Upper lobe of right lung (tissue), 1 donor: ENCODE results near the gene EYA2. TPM values are rescaled to one million over a fixed set of nuclear protein-coding genes. Genes with fewer than 3 reads are reported as not detected.

Experiments used
- ATAC-seq: fragments of 200-7000 bp; cut with Tn5 transposase; one replicate; pipeline ENCODE4 v1.9.1; 2020; ENCODE audit warnings: mild to moderate bottlenecking, moderate library complexity
- DNase-seq: peaks from one replicate; pipeline ENCODE4 v3.0.0-alpha.2; 2020
- H3K27ac ChIP-seq: fragments of 200-600 bp; one replicate; pipeline ENCODE4 v1.8.0; 2022
- H3K27me3 ChIP-seq: fragments of 200-600 bp; one replicate; pipeline ENCODE4 v1.8.0; 2022; ENCODE audit warnings: mild to moderate bottlenecking
- H3K36me3 ChIP-seq: fragments of 200-600 bp; one replicate; pipeline ENCODE4 v1.8.0; 2022
- H3K4me1 ChIP-seq: fragments of 200-600 bp; one replicate; pipeline ENCODE4 v1.8.0; 2022
- H3K4me3 ChIP-seq: fragments of 200-600 bp; one replicate; pipeline ENCODE4 v1.8.0; 2022; ENCODE audit warnings: mild to moderate bottlenecking
- H3K9me3 ChIP-seq: fragments of 200-600 bp; one replicate; pipeline ENCODE4 v1.8.0; 2022
- intact Hi-C: fragments of 100-400 bp; cut with DNase I; formaldehyde crosslinking; loops from one replicate; pipeline ENCODE4 v1.11.0; 2022
- total RNA-seq: library from RNA; stranded (reverse); fragmentation: NEBNext Ultra II Directional; extraction: Animal tissue kit (Norgen Biotek cat#: 25700); gene quantifications from one replicate; pipeline ENCODE4 v1.2.1, GENCODE V29; 2021
- TF ChIP-seq, protein P1 (sequence below): fragments of 200-600 bp; IDR thresholded peaks from one replicate; pipeline ENCODE4 v1.8.0; 2022; ENCODE audit warnings: antibody characterized with exemption
- donor health status: DM: no; HTN: yes; CAD: no; lungs with severe emphysema.

Gene EYA2
- total RNA-seq, 1 donor from 2014 or later: 1.8 TPM

DNA sequence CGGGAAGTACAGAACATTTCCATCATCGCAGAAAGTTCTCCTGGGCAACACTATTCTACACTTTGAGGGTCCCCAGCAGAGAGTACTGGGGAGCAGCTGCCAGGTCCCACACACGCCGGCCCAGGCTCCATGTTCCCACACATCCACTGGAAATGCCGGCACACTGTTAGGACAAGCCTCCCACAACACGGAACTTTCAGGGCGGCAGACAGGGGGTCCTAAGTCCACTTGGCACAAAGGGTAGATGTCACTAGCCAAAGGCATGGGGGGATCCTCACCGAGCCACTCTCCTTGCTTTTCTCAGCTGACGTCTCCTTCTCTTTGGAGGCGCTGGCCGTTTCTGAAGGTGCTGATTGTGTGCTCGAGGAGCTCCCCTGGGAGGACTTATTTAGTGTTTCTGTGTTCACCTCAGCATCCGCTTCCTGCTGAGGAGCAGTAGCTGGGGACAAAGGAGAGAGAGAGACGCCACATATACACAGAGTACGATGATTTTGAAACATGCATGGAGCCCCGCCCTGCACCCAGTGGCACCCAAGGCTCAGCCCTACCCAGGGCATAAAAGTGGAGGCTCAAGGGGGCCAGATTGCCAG is 326.5 kb downstream of the EYA2 start:
- intact Hi-C loops: no loop called here
- peaks cover 86% of the 10 kb centered on the region for H3K36me3 ChIP-seq
- ATAC-seq (no peak), DNase-seq (no peak)
- H3K27me3 ChIP-seq: no peaks in the 10 kb centered on the region
- no peaks in the 10 kb centered on the region for H3K4me1 ChIP-seq
- no peaks in the 10 kb centered on the region for H3K9me3 ChIP-seq
- no peak overlapping the region for H3K27ac ChIP-seq
- TF ChIP-seq, protein P1, sequence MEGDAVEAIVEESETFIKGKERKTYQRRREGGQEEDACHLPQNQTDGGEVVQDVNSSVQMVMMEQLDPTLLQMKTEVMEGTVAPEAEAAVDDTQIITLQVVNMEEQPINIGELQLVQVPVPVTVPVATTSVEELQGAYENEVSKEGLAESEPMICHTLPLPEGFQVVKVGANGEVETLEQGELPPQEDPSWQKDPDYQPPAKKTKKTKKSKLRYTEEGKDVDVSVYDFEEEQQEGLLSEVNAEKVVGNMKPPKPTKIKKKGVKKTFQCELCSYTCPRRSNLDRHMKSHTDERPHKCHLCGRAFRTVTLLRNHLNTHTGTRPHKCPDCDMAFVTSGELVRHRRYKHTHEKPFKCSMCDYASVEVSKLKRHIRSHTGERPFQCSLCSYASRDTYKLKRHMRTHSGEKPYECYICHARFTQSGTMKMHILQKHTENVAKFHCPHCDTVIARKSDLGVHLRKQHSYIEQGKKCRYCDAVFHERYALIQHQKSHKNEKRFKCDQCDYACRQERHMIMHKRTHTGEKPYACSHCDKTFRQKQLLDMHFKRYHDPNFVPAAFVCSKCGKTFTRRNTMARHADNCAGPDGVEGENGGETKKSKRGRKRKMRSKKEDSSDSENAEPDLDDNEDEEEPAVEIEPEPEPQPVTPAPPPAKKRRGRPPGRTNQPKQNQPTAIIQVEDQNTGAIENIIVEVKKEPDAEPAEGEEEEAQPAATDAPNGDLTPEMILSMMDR: no peak
- H3K4me3 ChIP-seq: no peak overlapping the region

- ATAC-seq (no peak), DNase-seq (no peak)
- intact Hi-C loops: no loop called here
- no peak overlapping the region for H3K27ac ChIP-seq
- H3K27me3 ChIP-seq: no peaks in the 10 kb centered on the region
- peaks cover 87% of the 10 kb centered on the region for H3K36me3 ChIP-seq
- H3K4me3 ChIP-seq: no peak overlapping the region
- H3K4me1 ChIP-seq: no peaks in the 10 kb centered on the region
- no peaks in the 10 kb centered on the region for H3K9me3 ChIP-seq
- TF ChIP-seq, protein P1: no peak
Observed at GRCh38 chr20:47222468-47223119, 328.0 kb downstream of the EYA2 start.

GRCh38 chr20:47223896-47224295 is 329.3 kb downstream of the EYA2 start:
- Histone ChIP-seq H3K27ac (no peak overlapping the region), H3K27me3 (no peaks in the 10 kb centered on the region), H3K4me3 (no peak overlapping the region), H3K36me3 (peaks cover 89% of the 10 kb centered on the region), H3K4me1 (no peaks in the 10 kb centered on the region), H3K9me3 (no peaks in the 10 kb centered on the region)
- ATAC-seq (no peak), DNase-seq (no peak)
- intact Hi-C loops: no loop called here
- TF ChIP-seq, protein P1: no peak

- intact Hi-C loops: no loop called here
- H3K36me3 ChIP-seq: peaks cover 93% of the 10 kb centered on the region
- H3K9me3 ChIP-seq: no peaks in the 10 kb centered on the region
- no peak overlapping the region for H3K27ac ChIP-seq
- TF ChIP-seq, protein P1: no peak
- H3K27me3 ChIP-seq: no peaks in the 10 kb centered on the region
- ATAC-seq (no peak), DNase-seq (no peak)
- no peak overlapping the region for H3K4me3 ChIP-seq
- H3K4me1 ChIP-seq: no peaks in the 10 kb centered on the region
Observed at GRCh38 chr20:47224300-47224791, 329.7 kb downstream of the EYA2 start.

DNA sequence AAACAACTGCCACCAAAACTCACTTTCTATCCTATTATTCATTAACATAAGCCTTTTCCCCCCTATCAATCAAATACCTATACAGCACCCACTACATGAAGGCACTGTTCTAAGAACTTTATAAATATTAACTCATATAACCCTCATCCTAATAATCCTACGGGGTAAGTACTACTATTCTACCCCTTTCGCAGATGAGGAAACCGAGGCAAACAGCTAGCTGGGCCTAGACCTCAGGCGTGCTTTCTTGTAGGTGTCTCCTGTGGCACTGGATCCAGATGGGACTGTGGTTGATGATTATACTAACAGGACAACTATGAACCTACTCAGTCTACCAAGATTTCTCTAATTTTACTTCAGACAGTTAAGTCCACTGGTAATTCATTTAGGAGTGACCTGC is 330.2 kb downstream of the EYA2 start:
- ATAC-seq (no peak), DNase-seq (no peak)
- TF ChIP-seq, protein P1: no peak
- H3K36me3 ChIP-seq: peaks cover 93% of the 10 kb centered on the region
- no peaks in the 10 kb centered on the region for H3K4me1 ChIP-seq
- intact Hi-C loops: no loop called here
- H3K27me3 ChIP-seq: no peaks in the 10 kb centered on the region
- no peak overlapping the region for H3K27ac ChIP-seq
- H3K4me3 ChIP-seq: no peak overlapping the region
- no peaks in the 10 kb centered on the region for H3K9me3 ChIP-seq
